HepG2 (cell line): Measurements from ENCODE around the gene INO80. TPM values are rescaled to one million over a fixed set of nuclear protein-coding genes. Genes with fewer than 3 reads are reported as not detected.

Source experiments
- HDAC2 ChIP-seq: sonication (generic); formaldehyde crosslinking; IDR thresholded peaks from 2 replicates; pipeline ENCODE4 v1.4.0; 2020; ENCODE audit warnings: missing genetic modification reagents
- HMGXB4 ChIP-seq, 2 experiments: sonication (generic) in 1 of 2; formaldehyde crosslinking in 1 of 2; IDR thresholded peaks; 2 replicates each; pipeline versions ENCODE4 v1.4.0 to v1.6.1; 2018 to 2020; ENCODE audit warnings: missing genetic modification reagents in 2 of 2, borderline replicate concordance in 1 of 2, low read depth in 1 of 2, mild to moderate bottlenecking in 1 of 2, missing biosample characterization in 1 of 2
- IRF2 ChIP-seq: IDR thresholded peaks from 2 replicates; pipeline ENCODE4 v1.6.1; 2018; ENCODE audit warnings: missing genetic modification reagents, missing compliant biosample characterization
- KDM4B ChIP-seq: sonication (generic); formaldehyde crosslinking; IDR thresholded peaks from 2 replicates; pipeline ENCODE4 v1.4.0; 2020; ENCODE audit warnings: missing genetic modification reagents
- MIER2 ChIP-seq: IDR thresholded peaks from 2 replicates; pipeline ENCODE4 v1.6.1; 2016; ENCODE audit warnings: missing biosample characterization, missing genetic modification reagents
- PAF1 ChIP-seq: IDR thresholded peaks from 2 replicates; pipeline ENCODE4 v1.6.1; 2016; ENCODE audit warnings: missing genetic modification reagents, missing compliant biosample characterization
- PHF21A ChIP-seq: sonication (generic); formaldehyde crosslinking; IDR thresholded peaks from 2 replicates; pipeline ENCODE4 v1.5.0; 2020; ENCODE audit warnings: mild to moderate bottlenecking, missing genetic modification reagents
- PITX1 ChIP-seq: sonication (generic); formaldehyde crosslinking; IDR thresholded peaks from 2 replicates; pipeline ENCODE4 v1.5.1; 2020; ENCODE audit warnings: mild to moderate bottlenecking, missing genetic modification reagents
- RBM39 ChIP-seq: fragments of 200-400 bp; formaldehyde crosslinking; IDR thresholded peaks from one replicate; pipeline ENCODE4 v1.6.1; 2018; ENCODE audit warnings: antibody characterized with exemption, mild to moderate bottlenecking, low read depth, low read length; ENCODE audit not compliant: poor library complexity, severe bottlenecking
- SALL1 ChIP-seq: sonication (generic); formaldehyde crosslinking; IDR thresholded peaks from 2 replicates; pipeline ENCODE4 v1.8.0; 2022; ENCODE audit warnings: mild to moderate bottlenecking, missing genetic modification reagents
- ZFX ChIP-seq: sonication (generic); formaldehyde crosslinking; IDR thresholded peaks from 2 replicates; pipeline ENCODE4 v1.4.0; 2020; ENCODE audit warnings: mild to moderate bottlenecking, low read depth, missing genetic modification reagents, moderate library complexity
- ZMYM3 ChIP-seq: sonication (generic); formaldehyde crosslinking; IDR thresholded peaks from 2 replicates; pipeline ENCODE4 v1.5.1; 2020; ENCODE audit warnings: mild to moderate bottlenecking, missing genetic modification reagents
- polyA plus RNA-seq, 8 experiments: library from polyadenylated mRNA; depleted of rRNA in 3 of 8; stranded (reverse) in 7 of 8; unstranded in 1 of 8; fragments of >200 nt; fragmentation: Illumina TruSeq in 4 of 8; extraction: Trizol in 4 of 8; gene quantifications; 2 replicates each; pipeline versions ENCODE4 v1.2.1 to v1.2.3, GENCODE V29; 2011 to 2016; ENCODE audit warnings: low read depth in 4 of 8, missing spikeins in 1 of 8, mixed read lengths in 1 of 8; ENCODE audit not compliant: insufficient read depth in 1 of 8
- total RNA-seq, 5 experiments: library from RNA; depleted of rRNA; stranded (reverse); fragments of >200 nt; fragmentation: Illumina TruSeq; extraction: Trizol; gene quantifications; 2 replicates each; pipeline ENCODE4 v1.2.3, GENCODE V29; 2016; ENCODE audit warnings: low read depth in 1 of 5
- TF ChIP-seq, protein P1 (sequence below): conservative IDR thresholded peaks from 2 replicates; pipeline ENCODE4 v1.6.1; 2018; ENCODE audit warnings: missing genetic modification reagents
- TF ChIP-seq, protein P2 (sequence below): sonication (generic); formaldehyde crosslinking; IDR thresholded peaks from 2 replicates; pipeline ENCODE4 v1.5.1; 2020; ENCODE audit warnings: mild to moderate bottlenecking, missing genetic modification reagents, moderate library complexity

INO80 gene
- total and polyA plus RNA-seq, 2 of the 13 experiments (the other 11 are each of a cell fraction or from before 2014, with no cell fraction given) = 3.6 to 14.8 TPM

DNA sequence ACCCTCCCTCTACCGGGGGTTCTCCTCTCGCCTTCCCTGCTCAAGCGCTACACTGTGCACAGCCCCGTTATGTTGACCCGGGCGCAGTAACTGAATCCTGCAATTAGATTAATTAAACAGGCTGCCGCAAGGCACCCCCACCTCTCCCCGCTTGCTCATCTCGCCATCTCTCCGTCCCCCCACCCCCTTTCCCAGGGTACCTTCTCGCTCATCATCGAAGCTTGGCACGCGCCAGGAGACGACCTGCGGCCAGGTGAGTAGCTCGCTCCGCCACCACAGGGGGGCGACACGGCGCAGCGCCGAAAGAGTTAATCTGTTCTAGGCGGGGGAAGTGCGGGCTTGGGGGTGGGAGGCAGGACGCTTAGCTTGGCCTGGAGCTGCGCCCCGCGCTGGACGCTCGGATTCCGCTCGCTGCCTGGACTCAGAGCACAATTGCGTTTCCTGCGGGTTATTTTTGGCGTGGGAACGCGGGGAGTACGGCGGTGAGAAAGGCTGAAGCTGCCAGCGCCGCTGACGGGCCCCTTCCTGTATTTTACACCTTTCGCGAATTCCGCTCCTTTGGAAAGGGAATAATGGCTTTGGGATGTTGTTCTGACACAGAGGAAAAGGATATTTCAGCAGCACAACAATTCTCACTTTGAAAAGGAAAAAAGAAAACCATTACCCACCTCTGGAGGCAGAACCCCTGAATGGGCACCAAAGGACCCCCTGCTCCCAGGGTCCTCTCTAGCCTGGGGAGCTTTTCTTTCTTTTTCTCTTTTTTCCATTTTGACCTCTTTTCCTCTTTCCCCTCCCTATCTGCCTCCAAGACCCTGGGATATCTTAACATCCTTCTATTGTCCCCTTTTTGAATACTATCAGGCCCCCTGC lies 185.4 kb downstream of the INO80 start (continued):
- TF ChIP-seq ZMYM3 (CRISPR knock-in tag) (peak; percentile 74), ZFX (0 out of 2 replicates have a peak, but pooled peaks have one; percentile 32), HDAC2 (CRISPR knock-in tag) (peak; percentile 67; the same call in 1 of the 2 replicates), SALL1 (CRISPR knock-in tag) (peak; percentile 30; the same call in 1 of the 2 replicates), KDM4B (CRISPR knock-in tag) (no peak), MIER2 (CRISPR knock-in tag) (no peak), HMGXB4 (CRISPR knock-in tag; IDR thresholded peaks at IDR 0.05; ENCODE audit: borderline replicate concordance in 1 of 2, low read depth in 1 of 2) (peak in 1 of 2 experiments; percentile 87; a peak in 2 of 4 replicates), PHF21A (CRISPR knock-in tag) (peak; percentile 39; the same call in 1 of the 2 replicates), PITX1 (CRISPR knock-in tag) (peak; percentile 35; the same call in 1 of the 2 replicates), RBM39 (peak; percentile 16), PAF1 (CRISPR knock-in tag) (no peak), IRF2 (CRISPR knock-in tag) (0 out of 2 replicates have a peak, but pooled peaks have one; percentile 19)
- TF ChIP-seq, protein P1, sequence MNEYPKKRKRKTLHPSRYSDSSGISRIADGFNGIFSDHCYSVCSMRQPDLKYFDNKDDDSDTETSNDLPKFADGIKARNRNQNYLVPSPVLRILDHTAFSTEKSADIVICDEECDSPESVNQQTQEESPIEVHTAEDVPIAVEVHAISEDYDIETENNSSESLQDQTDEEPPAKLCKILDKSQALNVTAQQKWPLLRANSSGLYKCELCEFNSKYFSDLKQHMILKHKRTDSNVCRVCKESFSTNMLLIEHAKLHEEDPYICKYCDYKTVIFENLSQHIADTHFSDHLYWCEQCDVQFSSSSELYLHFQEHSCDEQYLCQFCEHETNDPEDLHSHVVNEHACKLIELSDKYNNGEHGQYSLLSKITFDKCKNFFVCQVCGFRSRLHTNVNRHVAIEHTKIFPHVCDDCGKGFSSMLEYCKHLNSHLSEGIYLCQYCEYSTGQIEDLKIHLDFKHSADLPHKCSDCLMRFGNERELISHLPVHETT (CRISPR knock-in tag) = no peak
- TF ChIP-seq, protein P2, sequence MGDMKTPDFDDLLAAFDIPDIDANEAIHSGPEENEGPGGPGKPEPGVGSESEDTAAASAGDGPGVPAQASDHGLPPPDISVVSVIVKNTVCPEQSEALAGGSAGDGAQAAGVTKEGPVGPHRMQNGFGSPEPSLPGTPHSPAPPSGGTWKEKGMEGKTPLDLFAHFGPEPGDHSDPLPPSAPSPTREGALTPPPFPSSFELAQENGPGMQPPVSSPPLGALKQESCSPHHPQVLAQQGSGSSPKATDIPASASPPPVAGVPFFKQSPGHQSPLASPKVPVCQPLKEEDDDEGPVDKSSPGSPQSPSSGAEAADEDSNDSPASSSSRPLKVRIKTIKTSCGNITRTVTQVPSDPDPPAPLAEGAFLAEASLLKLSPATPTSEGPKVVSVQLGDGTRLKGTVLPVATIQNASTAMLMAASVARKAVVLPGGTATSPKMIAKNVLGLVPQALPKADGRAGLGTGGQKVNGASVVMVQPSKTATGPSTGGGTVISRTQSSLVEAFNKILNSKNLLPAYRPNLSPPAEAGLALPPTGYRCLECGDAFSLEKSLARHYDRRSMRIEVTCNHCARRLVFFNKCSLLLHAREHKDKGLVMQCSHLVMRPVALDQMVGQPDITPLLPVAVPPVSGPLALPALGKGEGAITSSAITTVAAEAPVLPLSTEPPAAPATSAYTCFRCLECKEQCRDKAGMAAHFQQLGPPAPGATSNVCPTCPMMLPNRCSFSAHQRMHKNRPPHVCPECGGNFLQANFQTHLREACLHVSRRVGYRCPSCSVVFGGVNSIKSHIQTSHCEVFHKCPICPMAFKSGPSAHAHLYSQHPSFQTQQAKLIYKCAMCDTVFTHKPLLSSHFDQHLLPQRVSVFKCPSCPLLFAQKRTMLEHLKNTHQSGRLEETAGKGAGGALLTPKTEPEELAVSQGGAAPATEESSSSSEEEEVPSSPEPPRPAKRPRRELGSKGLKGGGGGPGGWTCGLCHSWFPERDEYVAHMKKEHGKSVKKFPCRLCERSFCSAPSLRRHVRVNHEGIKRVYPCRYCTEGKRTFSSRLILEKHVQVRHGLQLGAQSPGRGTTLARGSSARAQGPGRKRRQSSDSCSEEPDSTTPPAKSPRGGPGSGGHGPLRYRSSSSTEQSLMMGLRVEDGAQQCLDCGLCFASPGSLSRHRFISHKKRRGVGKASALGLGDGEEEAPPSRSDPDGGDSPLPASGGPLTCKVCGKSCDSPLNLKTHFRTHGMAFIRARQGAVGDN (CRISPR knock-in tag) = peak; percentile 59
